ENCODE measurements around the gene PODNL1.

The PODNL1 gene

GRCh38 chr19:13956365-13956744 is 18.1 kb upstream of the PODNL1 start:
- no peak for DNase-seq

GRCh38 chr19:13955662-13956364 is 17.6 kb upstream of the PODNL1 start:
- no peak for DNase-seq

DNA sequence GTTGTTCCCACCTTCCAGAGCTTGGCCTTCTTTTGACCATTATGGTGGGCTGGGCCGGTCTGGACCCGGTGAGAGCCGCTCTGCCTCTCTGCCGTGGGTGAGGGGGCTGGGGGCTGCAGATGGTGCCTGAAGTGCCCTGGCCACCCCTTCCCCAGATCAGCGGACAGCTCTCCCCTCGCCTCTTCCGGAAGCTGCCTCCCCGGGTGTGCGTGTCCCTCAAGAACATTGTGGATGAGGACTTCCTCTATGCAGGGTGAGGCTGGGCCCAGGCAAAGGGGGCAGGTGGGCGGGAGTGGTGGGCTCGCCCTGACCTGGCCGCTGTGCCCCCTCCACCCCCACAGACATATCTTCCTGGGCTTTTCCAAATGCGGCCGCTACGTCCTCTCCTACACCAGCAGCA is 16.0 kb upstream of the PODNL1 start:
- DNase-seq, result no peak

DNA sequence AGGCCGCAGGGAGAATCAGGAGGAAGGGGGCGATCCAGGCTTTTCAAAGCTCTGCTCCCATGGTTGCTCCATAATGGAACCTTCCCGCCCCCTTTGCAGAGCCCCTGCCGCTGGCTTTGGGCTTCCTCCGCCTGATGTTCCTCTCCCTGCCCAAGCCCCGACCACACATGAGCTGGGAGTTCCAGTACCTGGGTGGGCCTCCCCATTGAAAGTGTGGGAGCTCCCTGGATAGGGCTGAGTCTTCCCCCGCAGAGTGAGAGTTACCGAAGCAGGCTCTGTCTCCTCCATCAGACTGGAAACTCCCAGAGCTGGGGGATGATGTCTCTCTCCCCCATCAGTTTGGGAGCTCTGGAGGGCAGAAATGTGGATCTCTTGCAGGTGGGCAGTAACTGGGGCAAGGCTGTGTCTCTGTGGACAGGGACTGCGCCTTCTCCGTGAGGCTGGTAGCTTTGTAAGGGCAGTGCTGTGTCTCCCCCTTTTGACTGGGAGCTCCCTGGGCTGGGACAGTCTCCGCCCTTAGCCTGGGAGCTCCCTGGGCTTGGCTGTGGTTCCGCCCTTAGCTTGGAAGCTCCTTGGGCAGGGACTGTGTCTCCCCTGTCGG is 14.8 kb upstream of the PODNL1 start:
- peak; percentile 51 for DNase-seq

DNA sequence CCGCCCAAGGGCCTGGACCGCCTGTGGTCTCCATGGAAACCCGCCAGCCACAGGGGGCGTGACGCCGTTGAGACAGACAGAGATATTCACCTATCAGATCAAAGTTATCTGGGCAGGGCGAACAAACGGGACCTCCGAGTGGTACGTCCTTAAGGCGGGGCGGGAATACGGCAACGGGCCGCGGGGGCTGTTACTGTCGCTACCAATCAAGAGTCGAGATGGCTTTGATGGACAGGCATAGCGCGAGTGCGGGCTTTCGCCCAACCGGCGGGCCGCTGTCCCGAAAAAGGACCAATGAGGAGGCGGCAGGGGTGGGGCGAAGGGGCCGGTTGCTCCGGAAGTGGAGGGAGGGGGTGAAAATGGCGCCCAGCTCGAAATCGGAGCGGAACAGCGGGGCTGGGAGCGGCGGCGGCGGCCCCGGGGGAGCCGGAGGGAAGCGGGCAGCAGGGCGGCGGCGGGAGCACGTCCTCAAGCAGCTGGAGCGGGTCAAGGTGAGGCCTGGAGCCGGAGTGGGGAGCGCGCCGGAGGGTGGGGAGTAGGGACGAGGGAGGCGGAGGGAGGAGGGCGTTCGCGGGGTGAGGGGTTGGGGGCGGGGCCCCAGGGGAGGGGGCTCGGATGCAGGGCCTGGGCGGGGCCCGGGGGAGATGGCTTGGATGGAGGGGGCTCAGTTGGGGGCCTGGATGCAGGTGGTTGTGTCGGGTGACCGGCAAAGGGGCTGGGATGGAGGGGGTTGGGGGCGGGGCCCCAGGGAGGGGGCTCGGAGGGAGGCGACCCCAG is 14.1 kb upstream of the PODNL1 start, which contains the start of gene DCAF15:
TSS of gene DCAF15 (plus strand) at position 356 of the 777 bp plus-strand sequence. CDS start at position 360, 4 bp downstream.
- peak; percentile 98 for DNase-seq

- no peak for DNase-seq
Observed at GRCh38 chr19:13951799-13952153, 13.6 kb upstream of the PODNL1 start.

- DNase-seq, result no peak
Observed at GRCh38 chr19:13951043-13951442, 12.8 kb upstream of the PODNL1 start.

- DNase-seq, result no peak
Observed at GRCh38 chr19:13946414-13946813, 8.2 kb upstream of the PODNL1 start.

DNA sequence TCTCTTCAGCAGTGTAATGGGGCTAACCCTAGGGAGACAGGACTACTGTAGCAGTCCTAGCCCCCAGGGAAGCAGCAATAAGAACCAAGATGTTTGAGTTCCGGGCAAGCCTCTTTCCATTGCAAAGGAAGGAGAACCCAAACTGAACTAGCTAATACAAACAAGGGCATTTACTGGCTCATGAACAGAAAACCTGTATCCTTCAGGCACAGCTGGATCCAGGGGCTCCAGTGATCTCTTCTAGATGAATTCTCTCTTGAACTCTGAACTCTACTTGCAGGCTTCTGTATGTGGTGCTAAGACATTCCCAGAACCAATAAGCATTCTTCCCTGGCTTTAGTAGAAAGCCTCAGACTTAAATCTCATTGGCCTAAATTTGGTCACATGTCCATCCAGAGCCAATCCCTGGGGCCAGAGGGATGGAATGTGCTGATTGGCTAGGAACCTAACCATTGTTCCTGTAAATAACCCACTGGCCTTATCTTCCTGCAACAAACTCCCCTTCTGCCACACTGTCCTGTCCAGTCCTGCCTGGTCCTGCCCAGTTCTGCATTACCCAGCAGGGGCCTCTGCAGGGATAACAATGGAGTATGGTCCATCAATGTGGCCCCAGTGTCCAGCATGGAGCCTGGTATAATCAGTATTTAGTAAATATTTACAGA is 3.9 kb upstream of the PODNL1 start:
- no peak for DNase-seq

- peak; percentile 47 for DNase-seq
Observed at GRCh38 chr19:13937479-13938300, 527 bp downstream of the PODNL1 start.

DNA sequence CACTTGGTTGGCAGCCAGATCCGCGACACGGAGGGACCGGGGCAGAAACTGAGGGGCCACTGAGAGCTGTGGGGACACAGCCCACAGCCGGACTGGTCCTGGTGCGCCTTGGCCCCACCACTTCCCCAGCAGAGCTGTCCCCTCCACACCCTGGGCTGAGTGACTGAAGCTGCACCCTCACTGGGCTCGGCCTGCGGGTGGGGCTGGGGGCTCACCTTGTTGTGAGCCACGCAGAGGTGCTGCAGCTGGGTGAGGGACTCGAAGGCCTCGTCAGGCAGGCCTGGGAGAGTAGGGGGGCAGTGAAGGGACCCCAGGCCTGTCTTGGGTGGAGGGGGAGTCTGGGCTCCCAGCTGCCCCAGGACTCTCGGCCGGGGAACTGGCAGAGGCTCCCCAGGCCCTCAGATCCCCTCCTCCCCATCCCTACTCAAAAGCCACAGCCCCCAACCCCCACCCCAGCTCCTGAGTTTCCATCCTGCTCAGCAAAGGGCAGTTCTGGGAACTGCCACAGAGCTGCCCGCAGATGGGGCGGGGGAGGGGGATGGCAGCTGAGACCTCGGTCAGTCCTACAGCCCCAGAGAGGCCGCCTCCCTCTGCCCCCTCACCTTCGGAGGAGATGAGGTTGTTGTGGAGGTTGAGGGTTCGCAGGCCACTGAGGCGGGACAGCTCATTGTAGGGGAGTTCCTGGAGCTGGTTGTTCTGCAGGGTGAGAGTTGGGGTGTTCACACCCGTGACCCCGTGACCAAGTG is 2.3 kb downstream of the PODNL1 start:
- peak; percentile 21 for DNase-seq

GRCh38 chr19:13934785-13935109 is 3.5 kb downstream of the PODNL1 start:
- no peak for DNase-seq

DNA sequence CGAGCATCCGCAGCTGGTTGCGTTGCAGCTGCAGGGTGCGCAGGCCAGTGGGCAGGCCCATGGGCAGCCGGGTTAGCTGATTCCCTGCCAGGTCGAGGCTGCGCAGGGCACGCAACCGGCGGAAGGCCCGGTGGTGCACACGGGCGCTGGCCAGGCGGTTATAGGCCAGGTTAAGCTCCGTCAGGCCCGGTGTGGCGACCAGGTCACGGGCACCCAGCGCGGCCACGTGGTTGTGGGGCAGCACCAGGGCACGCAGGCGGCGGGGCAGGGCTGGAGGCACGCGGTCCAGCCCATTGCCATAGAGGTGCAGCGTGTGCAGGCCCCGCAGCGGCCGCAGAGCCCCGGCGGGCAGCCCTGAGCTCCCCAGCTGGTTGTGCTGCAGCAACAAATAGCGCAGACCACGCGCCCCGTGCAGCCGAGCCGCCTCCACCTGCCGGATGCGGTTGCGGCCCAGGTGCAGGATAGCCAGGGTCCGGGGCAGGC is 5.3 kb downstream of the PODNL1 start:
- DNase-seq, result no peak

GRCh38 chr19:13932149-13932637 is 6.0 kb downstream of the PODNL1 start:
- no peak for DNase-seq

DNA sequence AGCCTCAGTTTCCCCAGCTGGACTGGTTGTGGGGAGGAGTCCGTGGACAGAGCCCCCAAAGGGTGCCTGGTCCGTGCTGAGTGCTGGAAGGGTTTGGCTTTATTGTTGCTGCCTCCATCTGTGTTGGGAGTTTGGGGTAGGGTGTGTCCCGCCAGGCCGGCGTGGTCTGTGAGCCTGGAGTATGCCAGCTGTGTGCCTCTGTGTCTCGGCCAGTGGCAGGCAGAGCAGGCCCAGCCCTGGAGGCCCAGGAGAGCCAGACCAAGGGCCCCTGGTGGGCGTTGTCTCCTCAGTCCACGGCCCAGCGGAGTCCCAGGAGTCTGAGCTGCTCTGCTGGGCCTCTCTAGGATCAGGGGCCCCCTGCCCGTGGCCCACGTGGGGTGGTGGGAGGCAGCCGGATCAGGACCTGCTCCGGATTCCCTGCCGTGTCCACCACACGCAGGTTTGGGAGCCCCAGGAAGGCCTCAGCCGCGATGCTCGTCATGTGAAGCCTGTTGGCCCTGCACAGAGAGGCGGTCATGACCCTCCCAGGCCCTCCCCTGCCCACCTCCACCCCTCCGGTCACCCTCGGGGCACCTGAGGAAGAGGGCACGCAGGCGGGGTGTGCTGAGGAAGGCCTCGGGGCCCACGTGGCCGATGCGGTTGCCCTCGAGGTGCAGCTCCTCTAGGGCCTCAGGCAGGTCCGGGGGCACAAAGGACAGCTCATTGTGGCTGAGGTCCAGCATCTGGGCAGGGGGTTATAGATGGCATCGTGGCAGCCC is 6.6 kb downstream of the PODNL1 start:
- DNase-seq, result no peak

DNA sequence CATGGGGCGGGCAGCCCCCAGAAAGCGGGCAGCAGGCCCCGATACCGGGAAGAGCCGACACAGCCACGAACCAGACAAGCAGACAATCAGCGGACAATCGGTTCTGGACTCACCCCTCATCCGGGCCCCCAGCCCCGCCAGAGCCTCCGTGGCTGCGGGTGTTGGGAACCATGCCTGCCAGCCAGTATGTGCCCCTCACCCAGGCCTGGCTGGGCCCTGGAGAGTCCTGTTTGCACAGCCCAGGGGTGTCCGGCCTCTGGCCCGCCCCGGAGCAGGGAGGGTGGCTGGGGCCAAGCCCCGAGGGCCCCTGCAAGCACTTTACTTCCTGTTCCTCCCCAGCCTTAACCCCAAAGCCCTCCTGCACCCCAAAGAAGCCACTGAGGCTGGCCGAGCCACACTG is 7.8 kb downstream of the PODNL1 start:
- no peak for DNase-seq

- no peak for DNase-seq
Observed at GRCh38 chr19:13929956-13930355, 8.3 kb downstream of the PODNL1 start.

GRCh38 chr19:13929340-13929739 is 8.9 kb downstream of the PODNL1 start:
- no peak for DNase-seq

DNA sequence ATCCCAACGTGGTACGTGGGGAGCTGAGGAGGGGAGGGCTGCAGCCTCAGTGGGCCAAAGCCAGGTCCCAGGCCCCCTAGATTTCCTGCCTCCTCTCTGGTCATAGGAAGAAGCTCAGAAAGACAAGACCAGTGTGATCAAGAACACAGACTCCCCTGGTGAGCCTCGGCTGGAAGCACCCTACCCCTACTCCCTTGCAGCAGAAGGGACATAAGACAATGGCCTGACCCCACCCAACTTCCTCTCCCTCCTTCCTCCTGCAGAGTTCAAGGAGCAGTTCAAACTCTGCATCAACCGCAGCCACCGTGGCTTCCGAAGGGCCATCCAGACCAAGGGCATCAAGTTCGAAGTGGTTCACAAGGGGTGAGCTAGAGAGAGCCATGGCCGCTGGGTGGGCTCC is 11.5 kb downstream of the PODNL1 start:
- no peak for DNase-seq

- DNase-seq, result no peak
Observed at GRCh38 chr19:13926010-13926409, 12.2 kb downstream of the PODNL1 start.

Data from retina (tissue), 1 donor.